ENCODE measurements around the gene DUOXA1.

The DUOXA1 gene

DNA sequence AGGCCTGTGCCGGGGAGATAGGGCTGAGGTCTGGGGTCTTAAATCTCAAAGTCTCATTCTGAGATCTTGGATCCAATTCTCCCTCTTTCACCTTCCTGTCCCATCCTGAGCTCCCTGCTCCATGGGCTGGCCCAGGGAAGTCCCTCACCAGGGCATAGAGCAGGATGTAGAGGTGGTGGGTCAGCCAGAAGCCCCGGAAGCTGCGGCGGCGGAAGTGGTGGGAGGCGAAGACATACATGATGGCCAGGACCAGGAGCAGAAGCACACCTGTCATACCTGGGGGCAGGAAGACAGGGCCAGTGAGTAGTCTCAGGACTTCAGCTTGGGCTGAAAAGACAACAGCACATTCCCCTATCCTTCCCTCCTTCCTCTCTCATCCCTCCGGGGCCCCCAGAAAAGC is 32.2 kb downstream of the DUOXA1 start:
- TF ChIP-seq, protein P1, sequence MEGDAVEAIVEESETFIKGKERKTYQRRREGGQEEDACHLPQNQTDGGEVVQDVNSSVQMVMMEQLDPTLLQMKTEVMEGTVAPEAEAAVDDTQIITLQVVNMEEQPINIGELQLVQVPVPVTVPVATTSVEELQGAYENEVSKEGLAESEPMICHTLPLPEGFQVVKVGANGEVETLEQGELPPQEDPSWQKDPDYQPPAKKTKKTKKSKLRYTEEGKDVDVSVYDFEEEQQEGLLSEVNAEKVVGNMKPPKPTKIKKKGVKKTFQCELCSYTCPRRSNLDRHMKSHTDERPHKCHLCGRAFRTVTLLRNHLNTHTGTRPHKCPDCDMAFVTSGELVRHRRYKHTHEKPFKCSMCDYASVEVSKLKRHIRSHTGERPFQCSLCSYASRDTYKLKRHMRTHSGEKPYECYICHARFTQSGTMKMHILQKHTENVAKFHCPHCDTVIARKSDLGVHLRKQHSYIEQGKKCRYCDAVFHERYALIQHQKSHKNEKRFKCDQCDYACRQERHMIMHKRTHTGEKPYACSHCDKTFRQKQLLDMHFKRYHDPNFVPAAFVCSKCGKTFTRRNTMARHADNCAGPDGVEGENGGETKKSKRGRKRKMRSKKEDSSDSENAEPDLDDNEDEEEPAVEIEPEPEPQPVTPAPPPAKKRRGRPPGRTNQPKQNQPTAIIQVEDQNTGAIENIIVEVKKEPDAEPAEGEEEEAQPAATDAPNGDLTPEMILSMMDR (IDR thresholded peaks at IDR 0.05; ENCODE audit: low read depth, low read length, missing control alignments) = no peak
- H3K4me3 ChIP-seq (ENCODE audit: low read depth, low read length) = no peak overlapping the region
- no peak for DNase-seq (ENCODE audit: low read depth)

DNA sequence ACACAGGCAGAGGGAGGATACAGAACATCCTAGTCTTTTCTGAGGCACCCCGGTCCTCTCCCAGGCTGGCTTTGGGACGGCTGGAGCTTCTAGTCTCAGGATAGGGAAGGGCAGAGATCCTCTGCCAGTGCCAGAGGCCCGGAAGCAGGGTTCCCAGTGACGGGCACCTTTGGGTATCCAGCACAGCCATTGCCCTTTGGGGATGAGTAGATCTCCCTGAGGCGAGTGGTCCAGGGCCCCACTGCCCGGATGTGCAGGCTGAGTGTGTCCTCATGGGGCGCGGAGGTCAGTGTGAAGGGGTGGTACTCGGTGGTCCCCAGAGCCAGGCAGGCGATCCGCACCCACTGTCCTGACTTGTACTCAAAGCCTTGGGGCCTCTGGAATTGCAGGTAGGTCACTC is 34.0 kb downstream of the DUOXA1 start:
- TF ChIP-seq, protein P1 (IDR thresholded peaks at IDR 0.05; ENCODE audit: low read depth, low read length, missing control alignments) = no peak
- H3K4me3 ChIP-seq (ENCODE audit: low read depth, low read length) = no peak overlapping the region
- DNase-seq (ENCODE audit: low read depth) = no peak

DNA sequence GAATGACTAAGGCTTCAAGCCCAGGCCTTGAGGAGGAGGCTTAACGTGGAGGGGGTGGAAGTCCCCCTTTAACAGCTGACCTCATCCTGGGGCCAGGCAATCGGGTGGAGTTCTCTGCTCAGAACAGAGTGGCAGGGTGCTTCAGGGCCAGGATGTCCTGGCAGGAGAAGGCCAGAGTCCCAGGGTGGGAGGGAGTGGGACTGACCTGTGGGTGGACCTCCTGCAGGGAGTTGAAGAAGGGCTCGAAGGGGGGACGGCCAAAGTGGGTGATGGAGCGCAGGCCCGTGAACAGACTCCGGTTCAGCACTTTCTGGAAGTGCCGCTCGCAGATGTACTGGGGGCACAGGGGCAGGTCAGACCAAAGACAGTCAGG is 35.3 kb downstream of the DUOXA1 start:
- H3K4me3 ChIP-seq (ENCODE audit: low read depth, low read length) = no peak overlapping the region
- TF ChIP-seq, protein P1 (IDR thresholded peaks at IDR 0.05; ENCODE audit: low read depth, low read length, missing control alignments) = no peak
- DNase-seq (ENCODE audit: low read depth) = no peak

DNA sequence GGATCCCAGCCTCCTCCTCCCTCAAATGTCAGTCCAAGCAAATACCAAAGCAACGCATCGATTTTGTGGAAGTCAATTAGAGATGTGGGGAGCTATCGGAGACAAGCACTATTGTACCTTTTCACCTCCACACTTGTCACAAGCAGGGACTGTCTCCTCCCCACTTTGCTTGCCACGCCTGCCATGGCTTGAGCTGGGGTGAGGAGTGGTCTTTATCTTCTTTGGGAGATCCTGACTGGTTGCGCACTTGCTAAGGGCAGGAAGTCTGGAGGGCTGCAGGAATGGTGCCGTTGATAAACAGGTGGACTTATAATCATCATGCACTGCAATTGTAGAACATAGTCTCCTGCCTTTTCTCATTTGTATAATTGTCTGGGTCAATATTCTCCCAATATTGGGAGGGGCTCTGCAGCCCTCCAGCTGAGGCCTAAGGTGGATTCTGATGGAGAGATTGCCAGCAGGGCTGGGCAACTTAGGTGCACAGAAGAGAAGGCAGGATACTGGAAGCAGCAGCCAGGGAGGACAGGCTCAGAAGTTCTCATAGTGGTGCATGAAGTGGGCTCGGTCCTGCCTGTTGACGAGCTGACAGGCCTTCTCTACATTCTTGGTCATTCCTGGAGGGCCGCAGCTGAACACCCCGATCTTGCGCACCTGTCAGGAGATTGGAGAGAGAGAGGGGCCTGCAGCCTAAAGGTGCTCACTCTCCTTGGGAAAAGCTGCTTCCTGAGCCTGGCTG is 35.9 kb downstream of the DUOXA1 start:
- TF ChIP-seq, protein P1 (IDR thresholded peaks at IDR 0.05; ENCODE audit: low read depth, low read length, missing control alignments) = no peak
- no peak overlapping the region for H3K4me3 ChIP-seq (ENCODE audit: low read depth, low read length)
- no peak for DNase-seq (ENCODE audit: low read depth)

DNA sequence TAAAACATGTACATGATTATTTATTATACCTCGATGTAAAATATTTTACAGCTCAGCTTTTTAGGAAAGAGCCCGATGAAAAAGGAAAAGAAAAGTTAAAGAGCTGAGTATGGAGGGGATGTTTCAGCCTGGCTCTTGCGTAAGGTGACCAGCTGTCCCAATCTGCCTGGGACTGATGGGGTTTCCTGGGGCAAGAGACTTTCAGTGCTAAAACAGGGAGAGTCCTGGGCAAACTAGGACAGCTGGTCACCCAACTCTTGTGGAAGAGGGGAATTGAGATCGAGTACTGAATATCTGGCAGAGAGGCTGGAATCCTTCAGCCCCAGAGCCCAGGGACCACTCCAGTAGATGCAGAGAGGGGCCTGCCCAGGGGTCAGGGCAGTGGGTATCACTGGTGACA is 36.7 kb downstream of the DUOXA1 start:
- TF ChIP-seq, protein P1 (IDR thresholded peaks at IDR 0.05; ENCODE audit: low read depth, low read length, missing control alignments) = no peak
- DNase-seq (ENCODE audit: low read depth) = no peak
- no peak overlapping the region for H3K4me3 ChIP-seq (ENCODE audit: low read depth, low read length)

DNA sequence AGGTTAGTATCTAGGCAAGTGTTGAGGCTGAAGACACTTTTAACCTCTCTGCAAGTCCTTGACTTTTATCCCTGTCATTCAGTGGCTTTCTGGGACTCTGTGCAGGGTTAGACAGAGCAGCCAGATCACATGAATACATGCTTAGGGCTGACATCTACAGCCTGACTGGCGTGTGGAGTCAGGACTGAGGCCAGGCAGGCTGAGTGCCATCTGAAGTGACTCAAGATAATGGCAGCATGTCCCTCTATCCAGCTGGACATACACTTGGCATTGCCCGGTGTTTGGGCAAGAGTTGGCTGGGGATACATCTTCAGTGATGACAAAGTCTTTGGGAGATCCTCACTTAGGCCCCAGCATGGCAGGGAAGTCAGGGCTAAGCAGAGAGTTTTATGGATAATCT is 38.1 kb downstream of the DUOXA1 start:
- H3K4me3 ChIP-seq (ENCODE audit: low read depth, low read length) = no peak overlapping the region
- TF ChIP-seq, protein P1 (IDR thresholded peaks at IDR 0.05; ENCODE audit: low read depth, low read length, missing control alignments) = no peak
- DNase-seq (ENCODE audit: low read depth) = no peak

DNA sequence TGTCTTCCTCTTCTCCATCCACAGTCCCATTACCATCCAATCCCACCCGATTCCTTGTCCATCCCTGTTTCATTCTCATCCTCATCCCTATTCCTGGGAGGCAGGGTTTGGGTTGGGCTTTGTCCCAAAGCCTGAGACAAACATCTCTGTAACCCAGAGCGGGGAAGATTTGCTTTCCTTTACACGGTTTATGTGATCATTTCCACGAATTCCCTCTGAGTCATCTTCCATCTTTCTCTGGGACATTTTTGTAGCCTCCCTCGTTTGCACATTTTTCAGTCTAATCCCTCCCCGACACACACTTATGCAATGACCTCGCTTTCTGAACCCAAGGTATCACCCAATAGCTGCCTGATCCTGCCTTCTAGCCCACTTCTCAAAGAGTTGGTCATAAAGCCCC is 38.5 kb downstream of the DUOXA1 start:
- TF ChIP-seq, protein P1 (IDR thresholded peaks at IDR 0.05; ENCODE audit: low read depth, low read length, missing control alignments) = no peak

More for the DNA sequence above, 38.5 kb downstream of the DUOXA1 start:
- H3K4me3 ChIP-seq (ENCODE audit: low read depth, low read length) = no peak overlapping the region
- no peak for DNase-seq (ENCODE audit: low read depth)
